GM21786 (cell line): ENCODE measurements around the gene SLC47A2.
"Not testable (repeated sequence)": the region's sequence is repeated elsewhere in the genome, so short reads cannot be mapped to it uniquely, and the experiment has no call there.

ENCODE experiments used
- ATAC-seq: cut with Tn5 transposase; IDR thresholded peaks from one replicate; pipeline ENCODE4 v1.9.1; 2021; ENCODE audit not compliant: unreplicated experiment

The SLC47A2 gene

DNA sequence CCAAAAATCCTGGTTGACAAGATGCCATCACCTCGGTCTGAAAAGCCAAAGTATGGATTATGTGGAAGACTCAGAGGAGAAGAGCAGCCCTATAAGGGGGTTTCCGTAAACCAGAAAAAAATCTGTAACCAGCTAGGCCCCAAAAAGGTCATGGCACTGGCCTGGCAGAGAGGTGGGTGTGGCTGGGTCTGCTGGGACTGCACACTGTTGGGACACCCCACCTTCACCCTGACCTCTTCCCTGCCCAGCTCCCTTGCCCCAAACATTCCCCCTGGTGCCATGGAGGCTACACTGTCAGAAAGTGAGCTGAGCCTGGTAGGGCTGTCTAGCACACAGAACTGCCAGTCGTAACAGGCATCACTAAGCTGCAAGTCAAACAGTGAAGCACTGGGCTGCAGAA is 6.5 kb downstream of the SLC47A2 start:
- ATAC-seq = no peak

DNA sequence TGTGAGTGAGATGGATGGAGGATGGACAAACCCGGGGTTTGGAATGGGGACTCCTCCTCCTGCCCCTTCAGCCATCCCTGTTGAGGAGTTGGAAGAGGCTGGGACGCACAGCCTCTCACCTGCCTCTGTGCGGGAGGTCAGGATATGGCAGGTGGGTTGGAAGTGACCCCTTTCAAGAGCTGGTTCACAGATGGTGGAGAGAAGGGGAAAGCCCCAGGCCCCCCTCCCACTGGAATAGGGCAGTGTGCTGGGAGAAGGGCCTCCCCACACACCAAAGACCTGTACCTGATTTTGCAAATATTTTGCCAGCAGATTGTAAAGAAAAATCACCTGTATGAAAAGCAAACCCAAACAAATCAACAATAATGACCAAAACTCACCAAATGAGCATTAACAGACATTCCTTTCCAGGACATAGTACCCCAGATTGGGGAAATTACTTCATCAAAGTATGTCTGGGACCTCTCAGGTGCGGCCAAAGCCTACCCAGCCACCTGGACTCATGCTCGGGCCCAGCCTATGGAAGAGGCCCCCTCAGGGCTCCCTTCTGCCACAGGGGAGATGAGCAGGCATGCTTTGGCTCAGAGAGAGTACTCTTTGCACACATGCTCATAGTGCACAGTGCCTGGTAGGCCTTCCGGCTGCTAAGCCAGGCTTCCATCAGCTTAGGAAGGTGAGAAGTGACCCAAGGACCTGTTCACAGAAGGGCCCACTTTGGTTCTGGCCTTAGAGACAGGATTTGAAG is 7.8 kb downstream of the SLC47A2 start:
- ATAC-seq = no peak

GRCh38 chr17:19707728-19708221 is 8.6 kb downstream of the SLC47A2 start:
- ATAC-seq = no peak

- ATAC-seq = no peak
Measured at GRCh38 chr17:19706791-19707727, 9.3 kb downstream of the SLC47A2 start.

DNA sequence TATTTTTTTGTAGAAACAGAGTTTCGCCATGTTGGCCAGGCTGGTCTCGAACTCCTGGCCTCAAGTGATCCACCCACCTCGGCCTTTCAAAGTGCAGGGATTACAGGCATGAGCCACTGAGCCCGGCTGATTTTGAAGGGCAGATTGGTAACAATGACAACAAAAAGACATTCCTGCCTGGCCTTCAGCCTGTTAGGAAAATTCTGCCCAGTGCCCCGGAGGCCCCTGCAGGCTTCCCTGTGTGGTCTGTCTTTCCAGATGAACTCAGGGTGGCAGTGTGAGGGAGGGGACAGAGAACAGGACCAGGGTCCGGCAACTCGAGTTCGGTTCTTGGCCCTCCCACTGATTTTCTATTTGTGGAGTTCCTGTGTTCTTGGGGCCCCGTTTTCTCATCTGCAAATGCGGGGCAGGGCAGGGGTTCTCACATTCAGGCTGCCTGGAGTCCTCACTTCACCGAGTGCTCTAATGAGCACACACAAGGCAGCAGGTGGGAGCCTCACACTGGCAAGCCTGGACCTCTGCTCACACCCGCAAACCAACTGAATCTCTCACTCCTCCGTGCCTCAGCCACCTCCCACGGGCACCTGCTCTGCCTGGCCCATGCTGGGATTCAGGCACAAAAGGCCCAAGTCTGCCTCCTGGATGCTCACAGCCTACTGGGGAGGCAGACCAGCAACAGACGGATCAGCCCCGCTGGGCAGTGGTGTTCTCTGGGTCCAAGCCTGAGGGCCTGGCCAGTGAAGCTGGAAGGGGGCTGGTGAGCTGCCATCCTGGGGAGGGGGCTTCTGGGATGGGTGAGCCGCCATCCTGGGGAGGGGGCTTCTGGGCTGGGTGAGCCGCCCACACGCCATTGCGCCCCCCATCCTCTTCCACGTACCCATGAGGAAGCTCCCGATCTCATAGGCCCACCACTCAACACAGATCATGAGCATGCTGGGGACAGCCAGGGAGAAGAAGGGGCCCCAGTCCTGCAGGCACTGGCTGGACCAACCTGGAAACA is 10.3 kb downstream of the SLC47A2 start:
- ATAC-seq = no peak

- no peak for ATAC-seq
Measured at GRCh38 chr17:19705201-19705600, 11.2 kb downstream of the SLC47A2 start.

DNA sequence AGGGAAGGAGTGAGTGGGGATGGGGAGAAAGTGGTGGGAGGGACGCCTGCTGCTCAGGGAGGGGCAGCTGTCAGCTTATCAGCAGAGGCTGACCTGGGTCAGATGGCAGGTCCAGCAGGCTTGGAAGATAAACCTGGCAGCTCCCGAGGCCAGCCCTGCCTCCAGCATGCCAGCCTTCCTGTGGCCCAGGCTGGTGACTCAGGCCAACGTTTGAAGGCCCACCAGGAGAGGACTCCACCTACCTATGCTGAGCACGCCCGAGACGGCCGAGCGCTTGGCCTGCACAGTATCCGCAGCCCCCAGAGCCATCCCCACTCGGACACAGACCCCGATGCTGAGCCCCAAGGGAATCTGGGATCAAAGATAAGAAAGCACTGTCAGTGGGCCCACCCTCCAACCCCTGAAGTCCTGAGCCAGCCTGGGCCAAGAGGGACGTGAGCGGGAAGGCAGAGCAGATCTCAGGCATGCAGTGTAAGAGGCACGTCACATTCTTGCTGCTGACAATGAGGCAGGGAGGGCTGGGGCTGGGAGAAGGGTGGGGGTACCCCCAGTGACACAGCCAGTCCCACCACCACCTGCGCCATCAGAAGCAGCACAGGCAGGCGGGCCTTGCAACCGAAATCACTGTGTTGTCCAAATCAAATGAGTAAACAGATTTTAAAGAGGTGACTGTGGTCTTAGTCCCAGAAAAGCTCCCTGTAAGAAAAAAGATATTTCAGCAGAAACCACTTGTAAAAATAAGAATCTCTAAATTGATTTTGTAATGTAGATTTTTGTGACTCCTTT is 12.4 kb downstream of the SLC47A2 start:
- ATAC-seq = no peak

GRCh38 chr17:19703106-19703827 is 13.1 kb downstream of the SLC47A2 start:
- ATAC-seq = no peak

DNA sequence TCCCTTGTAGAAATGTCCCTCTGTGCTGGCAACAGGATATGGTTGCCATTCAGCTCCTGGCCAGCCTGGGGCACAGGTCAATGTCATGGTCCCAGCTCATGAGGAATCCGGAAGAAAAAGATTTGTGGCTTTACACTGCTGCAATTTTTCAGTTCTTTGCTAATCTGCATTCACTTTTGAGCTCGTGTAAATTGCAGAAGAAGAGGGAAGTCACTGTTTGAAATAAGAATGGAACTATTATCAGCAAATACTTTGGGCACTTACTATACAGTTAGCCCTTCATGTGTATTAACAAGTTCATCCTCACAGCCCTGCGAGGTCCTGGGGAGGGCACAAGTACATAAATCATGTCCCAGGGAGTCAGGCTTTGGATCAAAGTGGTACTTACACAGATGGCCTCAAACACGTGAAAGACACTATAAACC is 14.2 kb downstream of the SLC47A2 start:
- ATAC-seq = no peak

GRCh38 chr17:19686400-19687090 is 29.8 kb downstream of the SLC47A2 start:
- no peak for ATAC-seq

DNA sequence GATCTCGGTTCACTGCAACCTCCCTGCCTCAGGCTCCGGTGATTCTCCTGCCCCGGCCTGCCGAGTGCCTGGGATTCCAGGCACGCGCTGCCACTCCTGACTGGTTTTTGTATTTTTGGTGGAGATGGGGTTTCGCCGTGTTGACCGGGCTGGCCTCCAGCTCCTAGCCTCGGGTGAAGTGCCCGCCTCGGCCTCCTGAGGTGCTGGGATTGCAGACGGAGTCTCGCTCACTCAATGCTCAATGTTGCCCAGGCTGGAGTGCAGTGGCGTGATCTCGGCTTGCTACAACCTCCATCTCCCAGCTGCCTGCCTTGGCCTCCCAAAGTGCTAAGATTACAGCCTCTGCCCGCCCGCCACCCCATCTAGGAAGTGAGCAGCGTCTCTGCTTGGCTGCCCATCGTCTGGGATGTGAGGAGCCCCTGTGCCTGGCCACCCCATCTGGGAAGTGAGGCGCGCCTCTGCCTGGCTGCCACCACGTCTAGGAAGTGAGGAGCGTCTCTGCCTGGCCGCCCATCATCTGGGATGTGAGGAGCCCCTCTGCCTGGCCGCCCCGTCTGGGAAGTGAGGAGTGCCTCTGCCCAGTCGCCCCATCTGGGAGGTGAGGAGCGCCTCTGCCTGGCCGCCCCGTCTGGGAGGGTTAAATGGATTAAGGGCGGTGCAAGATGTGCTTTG is 31.3 kb downstream of the SLC47A2 start:
- not testable (repeated sequence) for ATAC-seq

DNA sequence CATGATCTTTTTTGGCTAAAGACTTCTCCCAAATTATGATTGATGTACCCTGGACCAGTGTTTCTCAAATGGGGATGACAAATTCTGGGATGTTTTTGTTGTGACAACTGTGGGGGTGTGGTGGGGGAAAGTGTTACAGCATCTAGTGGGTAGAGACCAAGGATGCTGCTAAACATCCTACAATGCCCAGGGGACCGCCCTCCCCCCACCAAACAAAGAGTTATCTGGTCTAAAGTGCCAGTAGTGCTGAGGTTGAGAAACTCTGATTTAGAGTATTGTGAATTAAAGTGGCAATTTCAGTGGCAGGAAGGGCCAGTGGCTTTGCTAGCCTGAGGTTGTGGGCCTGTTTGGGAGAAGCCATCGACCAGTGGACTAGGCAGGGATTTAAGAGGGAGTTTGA is 33.3 kb downstream of the SLC47A2 start:
- no peak for ATAC-seq

DNA sequence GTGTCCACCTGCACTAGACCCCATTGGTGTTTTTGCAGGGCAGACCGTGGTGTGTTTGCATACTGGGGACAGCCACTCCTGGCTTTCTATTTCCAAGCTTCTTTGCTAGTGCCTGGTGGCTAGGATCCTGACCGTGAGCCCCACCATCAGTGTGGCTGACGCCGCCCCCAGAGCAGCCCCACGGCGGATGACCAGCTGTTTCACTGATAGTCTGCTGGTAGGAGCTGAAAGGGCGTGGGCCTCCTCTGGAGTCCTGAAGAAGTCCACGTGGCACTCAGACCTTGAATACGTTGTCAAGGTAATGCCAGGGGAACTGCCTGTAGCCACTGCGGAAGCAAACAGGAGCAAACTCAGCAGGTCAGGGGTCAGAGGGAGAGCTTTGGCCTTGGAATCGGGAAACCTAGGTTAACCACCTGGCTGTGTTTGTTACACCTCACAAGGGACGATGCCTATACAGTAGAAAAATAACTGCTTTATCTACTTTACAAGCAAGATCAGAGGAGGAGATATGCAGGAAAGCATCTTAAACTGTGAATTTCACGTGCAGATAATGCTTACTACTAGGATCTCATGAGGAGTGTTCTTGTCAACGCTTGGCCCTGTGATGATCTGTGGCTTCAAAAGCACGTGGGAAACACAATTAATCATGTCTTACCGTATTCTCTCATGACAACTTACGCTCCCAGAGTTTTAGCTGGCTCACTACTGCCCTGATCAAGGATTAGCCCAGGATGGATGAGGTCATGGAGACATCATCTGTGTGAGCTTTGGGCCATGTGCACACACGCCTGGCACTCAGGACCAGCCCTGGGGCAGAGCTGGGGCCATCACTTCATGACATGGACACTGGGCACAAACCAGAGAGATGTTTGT is 37.6 kb downstream of the SLC47A2 start:
- no peak for ATAC-seq

- ATAC-seq = no peak
Measured at GRCh38 chr17:19677736-19678379, 38.5 kb downstream of the SLC47A2 start.

DNA sequence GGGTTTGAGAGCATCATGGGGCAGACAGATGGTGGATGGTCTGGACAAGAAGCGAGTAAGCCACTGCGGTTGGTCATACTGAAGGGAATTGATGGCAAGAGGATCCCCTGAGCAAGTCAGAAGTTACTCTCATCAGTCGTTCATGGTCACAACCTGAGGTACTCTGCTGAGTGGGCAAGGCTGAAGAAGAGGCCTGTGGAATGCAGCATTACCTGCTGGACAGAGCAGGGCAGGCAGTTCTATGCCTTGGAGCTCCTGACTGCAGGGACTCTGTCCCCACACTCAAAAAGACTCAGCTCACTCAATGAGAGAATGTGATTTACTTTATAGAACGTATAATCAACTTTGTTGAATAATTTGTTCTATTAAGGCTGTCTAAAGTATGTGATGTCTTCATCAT is 39.5 kb downstream of the SLC47A2 start:
- no peak for ATAC-seq

DNA sequence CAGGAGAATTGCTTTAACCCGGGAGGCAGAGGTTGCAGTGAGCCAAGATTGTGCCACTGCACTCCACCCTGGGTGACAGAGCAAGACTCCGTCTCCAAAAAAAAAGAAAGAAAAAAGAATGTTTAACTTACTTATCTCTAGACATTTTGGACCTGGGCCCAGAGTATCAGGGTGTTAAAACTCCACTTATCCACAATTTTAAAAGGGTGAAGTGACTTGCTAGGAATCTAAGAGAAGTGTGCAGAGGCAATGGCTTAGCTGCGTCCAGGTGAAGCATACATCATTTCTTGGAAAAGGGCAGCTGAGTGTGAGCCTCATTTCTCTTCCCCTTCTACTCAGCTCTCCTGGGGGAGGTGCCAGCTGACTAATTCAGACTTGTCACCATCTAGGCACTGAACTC is 42.8 kb downstream of the SLC47A2 start:
- ATAC-seq = no peak
